Keratinocyte (primary cell): ENCODE data around the gene ZNF205. TPM values are rescaled to one million over a fixed set of nuclear protein-coding genes. Genes with fewer than 3 reads are reported as not detected.

ENCODE experiments used
- DNase-seq: peaks from one replicate; pipeline ENCODE4 v3.0.0-alpha.2; 2011; ENCODE audit warnings: low read depth, missing footprints, low spot score
- FAIRE-seq: peaks from 2 replicates; lab custom pipeline; 2011; peaks lifted over from hg19 to GRCh38; lab: Jason Lieb, UNC
- H2AFZ ChIP-seq: 2 replicates; pipeline ENCODE4 v1.6.0; 2012; ENCODE audit warnings: low read length, control low read depth, inconsistent platforms; ENCODE audit not compliant: control insufficient read depth
- H3K27ac ChIP-seq: 2 replicates; pipeline ENCODE4 v1.5.1; 2011; ENCODE audit warnings: low read length; ENCODE audit not compliant: control insufficient read depth, insufficient read depth
- H3K27me3 ChIP-seq: 3 replicates; pipeline ENCODE4 v1.6.0; 2011; ENCODE audit warnings: low read length; ENCODE audit not compliant: control insufficient read depth, insufficient read depth; ENCODE audit errors: extremely low read depth
- H3K36me3 ChIP-seq, 2 experiments: 2 replicates in 1 of 2; 3 replicates in 1 of 2; pipeline ENCODE4 v1.5.1; 2011; ENCODE audit warnings: low read length in 2 of 2, mild to moderate bottlenecking in 1 of 2; ENCODE audit not compliant: control insufficient read depth in 2 of 2, insufficient read depth in 2 of 2; ENCODE audit errors: extremely low read depth in 1 of 2
- H3K4me1 ChIP-seq: 3 replicates; pipeline ENCODE4 v1.5.1; 2011; ENCODE audit warnings: low read length; ENCODE audit not compliant: control insufficient read depth, insufficient read depth; ENCODE audit errors: extremely low read depth
- H3K4me2 ChIP-seq: 3 replicates; pipeline ENCODE4 v1.6.0; 2011; ENCODE audit warnings: low read depth, low read length; ENCODE audit not compliant: control insufficient read depth, insufficient read depth; ENCODE audit errors: extremely low read depth
- H3K4me3 ChIP-seq, 3 experiments: fragments of 200-600 bp in 1 of 3; sonication (generic) in 1 of 3; 2 replicates in 2 of 3; 3 replicates in 1 of 3; pipeline ENCODE4 v1.5.1; 2011 to 2016; ENCODE audit warnings: low read length in 3 of 3, mild to moderate bottlenecking in 3 of 3, control low read depth in 2 of 3, inconsistent platforms in 1 of 3, low read depth in 1 of 3, mixed read lengths in 1 of 3, mixed run types in 1 of 3, moderate library complexity in 1 of 3; ENCODE audit not compliant: control insufficient read depth in 2 of 3, insufficient read depth in 2 of 3; ENCODE audit errors: extremely low read depth in 1 of 3
- H3K79me2 ChIP-seq: 2 replicates; pipeline ENCODE4 v1.6.0; 2012; ENCODE audit warnings: low read length; ENCODE audit not compliant: control insufficient read depth, insufficient read depth
- H3K9ac ChIP-seq: 3 replicates; pipeline ENCODE4 v1.6.0; 2011; ENCODE audit warnings: low read length; ENCODE audit not compliant: control insufficient read depth, insufficient read depth; ENCODE audit errors: extremely low read depth
- H3K9me1 ChIP-seq: 3 replicates; pipeline ENCODE4 v1.6.0; 2011; ENCODE audit warnings: low read length; ENCODE audit not compliant: control insufficient read depth, insufficient read depth; ENCODE audit errors: extremely low read depth
- H3K9me3 ChIP-seq: 2 replicates; pipeline ENCODE4 v1.5.1; 2012; ENCODE audit warnings: low read depth, low read length; ENCODE audit not compliant: control insufficient read depth
- H4K20me1 ChIP-seq: 3 replicates; pipeline ENCODE4 v1.6.0; 2011; ENCODE audit warnings: low read length; ENCODE audit not compliant: control insufficient read depth, insufficient read depth; ENCODE audit errors: extremely low read depth
- CTCF ChIP-seq, 3 experiments: IDR thresholded peaks in 1 of 3; conservative IDR thresholded peaks in 1 of 3; optimal IDR thresholded peaks in 1 of 3; 2 replicates in 2 of 3; 3 replicates in 1 of 3; pipeline versions ENCODE3 to v1.5.1; 2011; ENCODE audit warnings: low read length in 3 of 3, mild to moderate bottlenecking in 3 of 3, moderate library complexity in 2 of 3, control low read depth in 1 of 3, inconsistent platforms in 1 of 3; ENCODE audit not compliant: insufficient read depth in 2 of 3; ENCODE audit errors: extremely low read depth in 1 of 3
- EZH2 ChIP-seq: IDR thresholded peaks from one replicate; pipeline ENCODE4 v1.6.1; 2012; ENCODE audit warnings: inconsistent platforms, mild to moderate bottlenecking, low read length, moderate library complexity
- dilution Hi-C: fragments of 300-500 bp; cut with MboI; formaldehyde crosslinking; loops from one replicate; pipeline ENCODE4 v1.7.0; 2020; ENCODE audit warnings: low sequenced_read_pairs; ENCODE audit not compliant: extremely low pct_ligation_motif_present
- polyA plus RNA-seq, 5 experiments: library from polyadenylated mRNA; depleted of rRNA in 3 of 5; stranded (reverse) in 3 of 5; stranded (forward) in 1 of 5; unstranded in 1 of 5; fragments of >200 nt; gene quantifications; 1 replicate in 1 of 5; 2 replicates in 3 of 5; 3 replicates in 1 of 5; pipeline versions ENCODE4 v1.2.1 to v1.2.3, GENCODE V29; 2011 to 2012; ENCODE audit warnings: missing spikeins in 2 of 5, low read depth in 1 of 5, low replicate concordance in 1 of 5

The ZNF205 gene
- polyA plus RNA-seq, 1 donor (not counting 4 experiments of a cell fraction or from before 2014, with no cell fraction given): 6.0 TPM

DNA sequence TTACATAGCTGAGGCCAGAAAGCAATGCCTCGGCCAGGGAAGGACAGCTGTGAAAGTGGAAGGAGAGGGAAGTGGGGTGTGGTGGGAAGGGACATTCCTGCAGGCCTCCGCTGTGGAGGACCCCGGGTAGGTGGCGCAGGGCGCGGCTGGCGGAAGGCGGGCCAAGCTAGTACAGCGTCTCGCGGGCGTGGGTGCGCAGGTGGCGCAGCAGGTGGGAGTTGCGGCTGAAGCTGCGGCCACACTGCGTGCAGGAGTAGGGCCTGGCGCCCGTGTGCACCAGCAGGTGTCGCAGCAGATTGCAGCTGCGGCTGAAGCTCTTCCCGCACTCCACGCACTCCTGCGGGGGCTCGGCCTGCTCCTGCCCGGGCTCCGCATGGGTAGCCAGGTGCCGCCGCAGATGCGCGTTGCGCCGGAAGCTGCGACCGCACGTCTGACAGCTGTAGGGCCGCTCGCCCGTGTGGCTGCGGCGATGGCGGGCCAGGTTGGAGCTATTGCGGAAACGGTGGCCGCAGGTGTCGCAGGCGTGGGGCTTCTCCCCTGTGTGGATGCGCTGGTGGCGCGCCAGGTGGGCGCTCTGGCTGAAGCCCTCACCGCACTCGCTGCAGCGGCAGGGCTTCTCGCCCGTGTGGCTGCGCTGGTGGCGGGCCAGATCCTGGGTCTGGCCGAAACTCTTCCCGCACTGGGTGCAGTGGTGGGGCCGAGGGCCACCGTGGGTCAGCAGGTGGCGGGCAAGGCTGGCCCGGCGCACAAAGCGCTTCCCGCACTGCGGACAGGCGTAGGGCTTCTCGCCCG, 23.3 kb upstream of the ZNF205 start:
- Histone ChIP-seq H3K9me1 (no peaks in the 10 kb centered on the region), H3K4me3 (no peak overlapping the region), H3K9ac (no peak overlapping the region), H3K27me3 (peaks cover 5% of the 10 kb centered on the region), H3K79me2 (no peaks in the 10 kb centered on the region), H2AFZ (no peak overlapping the region), H3K27ac (no peak overlapping the region), H4K20me1 (no peaks in the 10 kb centered on the region), H3K4me2 (no peak overlapping the region), H3K36me3 (no peaks in the 10 kb centered on the region), H3K4me1 (no peaks in the 10 kb centered on the region), H3K9me3 (no peaks in the 10 kb centered on the region)
- FAIRE-seq (no peak), DNase-seq (no peak)
- dilution Hi-C loops: no loop called here
- TF ChIP-seq EZH2 (no peak), CTCF (optimal IDR thresholded peaks at IDR 0.05 in 1 of 3, IDR thresholded peaks at IDR 0.05 in 1 of 3, conservative IDR thresholded peaks at IDR 0.05 in 1 of 3; ENCODE audit: extremely low read depth in 1 of 3, insufficient read depth in 2 of 3, low read length in 3 of 3) (no peak)

GRCh38 chr16:3089717-3090592, 22.4 kb upstream of the ZNF205 start:
- Histone ChIP-seq H3K4me1 (no peaks in the 10 kb centered on the region), H3K9ac (no peak overlapping the region), H2AFZ (no peak overlapping the region), H3K36me3 (no peaks in the 10 kb centered on the region), H3K27me3 (peaks cover 5% of the 10 kb centered on the region), H3K4me2 (no peak overlapping the region), H3K4me3 (no peak overlapping the region), H3K27ac (no peak overlapping the region), H3K79me2 (no peaks in the 10 kb centered on the region), H3K9me3 (no peaks in the 10 kb centered on the region), H3K9me1 (no peaks in the 10 kb centered on the region), H4K20me1 (no peaks in the 10 kb centered on the region)
- dilution Hi-C loops: no loop called here
- TF ChIP-seq EZH2 (no peak), CTCF (optimal IDR thresholded peaks at IDR 0.05 in 1 of 3, IDR thresholded peaks at IDR 0.05 in 1 of 3, conservative IDR thresholded peaks at IDR 0.05 in 1 of 3; ENCODE audit: extremely low read depth in 1 of 3, insufficient read depth in 2 of 3, low read length in 3 of 3) (no peak)
- DNase-seq: no peak
- FAIRE-seq: no peak
